ENCODE data around the gene APBA3.
A peak's percentile ranks its signal among the peaks of the same experiment; 100 is the strongest.

The APBA3 gene

GRCh38 chr19:3737487-3738205 is 23.8 kb downstream of the APBA3 start:
- no peak for TF ChIP-seq EZH2phosphoT487 (IDR thresholded peaks at IDR 0.05; ENCODE audit: low read length)
- TF ChIP-seq EZH2 (optimal IDR thresholded peaks at IDR 0.05; ENCODE audit: low read depth, low read length) = no peak
- TF ChIP-seq, protein P1, sequence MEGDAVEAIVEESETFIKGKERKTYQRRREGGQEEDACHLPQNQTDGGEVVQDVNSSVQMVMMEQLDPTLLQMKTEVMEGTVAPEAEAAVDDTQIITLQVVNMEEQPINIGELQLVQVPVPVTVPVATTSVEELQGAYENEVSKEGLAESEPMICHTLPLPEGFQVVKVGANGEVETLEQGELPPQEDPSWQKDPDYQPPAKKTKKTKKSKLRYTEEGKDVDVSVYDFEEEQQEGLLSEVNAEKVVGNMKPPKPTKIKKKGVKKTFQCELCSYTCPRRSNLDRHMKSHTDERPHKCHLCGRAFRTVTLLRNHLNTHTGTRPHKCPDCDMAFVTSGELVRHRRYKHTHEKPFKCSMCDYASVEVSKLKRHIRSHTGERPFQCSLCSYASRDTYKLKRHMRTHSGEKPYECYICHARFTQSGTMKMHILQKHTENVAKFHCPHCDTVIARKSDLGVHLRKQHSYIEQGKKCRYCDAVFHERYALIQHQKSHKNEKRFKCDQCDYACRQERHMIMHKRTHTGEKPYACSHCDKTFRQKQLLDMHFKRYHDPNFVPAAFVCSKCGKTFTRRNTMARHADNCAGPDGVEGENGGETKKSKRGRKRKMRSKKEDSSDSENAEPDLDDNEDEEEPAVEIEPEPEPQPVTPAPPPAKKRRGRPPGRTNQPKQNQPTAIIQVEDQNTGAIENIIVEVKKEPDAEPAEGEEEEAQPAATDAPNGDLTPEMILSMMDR (IDR thresholded peaks at IDR 0.05; ENCODE audit: low read length) = no peak
- Histone ChIP-seq H4K20me1 (ENCODE audit: insufficient read depth, low read length) (no peaks in the 10 kb centered on the region), H3K36me3 (replicated peaks; ENCODE audit: insufficient read depth, low read length) (no peaks in the 10 kb centered on the region), H3K9me2 (replicated peaks; ENCODE audit: insufficient read depth, low read length) (no peaks in the 10 kb centered on the region), H3K9ac (ENCODE audit: low read length) (no peak overlapping the region), H2AFZ (ENCODE audit: low read length) (no peak overlapping the region), H3K9me3 (replicated peaks; ENCODE audit: insufficient read depth, low read length) (no peaks in the 10 kb centered on the region), H3K27ac (ENCODE audit: low read length) (no peak overlapping the region), H3F3A (ENCODE audit: insufficient read depth, low read length) (no peaks in the 10 kb centered on the region), H3K4me3 (ENCODE audit: low read length) (no peak overlapping the region), H3K27me3 (replicated peaks; ENCODE audit: insufficient read depth, low read length) (peaks cover 96% of the 10 kb centered on the region), H3K79me2 (ENCODE audit: low read length) (no peaks in the 10 kb centered on the region), H3K4me1 (ENCODE audit: low read length) (no peaks in the 10 kb centered on the region), H3K4me2 (ENCODE audit: low read depth, low read length) (no peak overlapping the region)
- no peak for DNase-seq

DNA sequence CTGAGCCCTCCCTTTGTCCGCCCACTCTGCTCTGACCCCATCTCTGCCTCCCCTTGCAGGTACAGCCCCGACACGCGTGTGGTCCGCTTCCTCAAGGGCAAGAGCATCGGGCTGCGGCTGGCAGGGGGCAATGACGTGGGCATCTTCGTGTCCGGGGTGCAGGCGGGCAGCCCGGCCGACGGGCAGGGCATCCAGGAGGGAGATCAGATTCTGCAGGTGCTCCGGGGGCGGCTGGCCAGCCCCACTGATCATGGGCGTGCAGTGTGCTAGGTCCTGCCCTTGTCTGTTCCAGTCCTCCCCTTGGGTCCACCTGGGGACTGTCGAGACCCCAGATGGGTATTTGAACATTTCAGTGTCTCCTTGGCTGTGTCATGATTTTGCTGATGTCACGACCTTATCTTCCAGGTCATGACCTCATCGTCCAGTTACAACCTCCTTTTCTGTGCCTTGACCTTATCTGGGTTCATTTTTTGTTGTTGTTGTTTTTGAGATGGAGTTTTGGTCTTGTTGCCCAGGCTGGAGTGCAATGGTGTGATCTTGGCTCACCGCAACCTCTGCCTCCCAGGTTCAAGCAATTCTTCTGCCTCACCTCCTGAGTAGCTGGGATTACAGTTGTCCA is 25.3 kb downstream of the APBA3 start:
- Histone ChIP-seq H3K36me3 (replicated peaks; ENCODE audit: insufficient read depth, low read length) (no peaks in the 10 kb centered on the region), H2AFZ (ENCODE audit: low read length) (no peak overlapping the region), H3K27me3 (replicated peaks; ENCODE audit: insufficient read depth, low read length) (peaks cover 99% of the 10 kb centered on the region), H3K9ac (ENCODE audit: low read length) (no peak overlapping the region), H3K4me1 (ENCODE audit: low read length) (no peaks in the 10 kb centered on the region), H3K27ac (ENCODE audit: low read length) (no peak overlapping the region), H3K4me3 (ENCODE audit: low read length) (no peak overlapping the region), H3K79me2 (ENCODE audit: low read length) (no peaks in the 10 kb centered on the region), H3K9me2 (replicated peaks; ENCODE audit: insufficient read depth, low read length) (no peaks in the 10 kb centered on the region), H4K20me1 (ENCODE audit: insufficient read depth, low read length) (no peaks in the 10 kb centered on the region), H3K9me3 (replicated peaks; ENCODE audit: insufficient read depth, low read length) (no peaks in the 10 kb centered on the region), H3K4me2 (ENCODE audit: low read depth, low read length) (no peak overlapping the region), H3F3A (ENCODE audit: insufficient read depth, low read length) (no peaks in the 10 kb centered on the region)
- TF ChIP-seq, protein P1 (IDR thresholded peaks at IDR 0.05; ENCODE audit: low read length) = no peak
- TF ChIP-seq EZH2phosphoT487 (IDR thresholded peaks at IDR 0.05; ENCODE audit: low read length) (no peak), EZH2 (optimal IDR thresholded peaks at IDR 0.05; ENCODE audit: low read depth, low read length) (no peak)
- DNase-seq = no peak

- peak; percentile 60 for TF ChIP-seq EZH2 (optimal IDR thresholded peaks at IDR 0.05; ENCODE audit: low read depth, low read length)
- TF ChIP-seq, protein P1 (IDR thresholded peaks at IDR 0.05; ENCODE audit: low read length) = no peak
- Histone ChIP-seq H3K79me2 (ENCODE audit: low read length) (no peaks in the 10 kb centered on the region), H3K4me1 (ENCODE audit: low read length) (no peaks in the 10 kb centered on the region), H3F3A (ENCODE audit: insufficient read depth, low read length) (no peaks in the 10 kb centered on the region), H3K9me2 (replicated peaks; ENCODE audit: insufficient read depth, low read length) (no peaks in the 10 kb centered on the region), H3K9ac (ENCODE audit: low read length) (no peak overlapping the region), H4K20me1 (ENCODE audit: insufficient read depth, low read length) (no peaks in the 10 kb centered on the region), H3K27me3 (replicated peaks; ENCODE audit: insufficient read depth, low read length) (peaks cover 94% of the 10 kb centered on the region), H2AFZ (ENCODE audit: low read length) (no peak overlapping the region), H3K4me2 (ENCODE audit: low read depth, low read length) (no peak overlapping the region), H3K36me3 (replicated peaks; ENCODE audit: insufficient read depth, low read length) (no peaks in the 10 kb centered on the region), H3K4me3 (ENCODE audit: low read length) (no peak overlapping the region), H3K9me3 (replicated peaks; ENCODE audit: insufficient read depth, low read length) (no peaks in the 10 kb centered on the region), H3K27ac (ENCODE audit: low read length) (no peak overlapping the region)
- no peak for DNase-seq
These were observed 27.2 kb downstream of the APBA3 start for GRCh38 chr19:3734310-3734600.

All from MM.1S (cell line).